Breast epithelium (tissue), 4 donors: ENCODE measurements around the gene MAML3. TPM values are rescaled to one million over a fixed set of nuclear protein-coding genes. Genes with fewer than 3 reads are reported as not detected.
A peak's percentile ranks its signal among the peaks of the same experiment; 100 is the strongest.

Source experiments
- DNase-seq, 2 donors: peaks; one replicate each; pipeline ENCODE4 v3.0.0-alpha.2; 2019; ENCODE audit warnings: low spot score in 2 of 2
- H3K27ac ChIP-seq, 2 donors: fragments of 200-600 bp; sonication (generic) in 1 of 2; one replicate each; pipeline ENCODE4 v1.5.1; 2016 to 2019; ENCODE audit warnings: mild to moderate bottlenecking in 1 of 2
- H3K27me3 ChIP-seq, 2 donors: fragments of 200-600 bp; sonication (generic) in 1 of 2; one replicate each; pipeline versions ENCODE4 v1.5.1 to v1.6.0; 2017 to 2019; ENCODE audit warnings: control low read depth in 1 of 2, mild to moderate bottlenecking in 1 of 2
- H3K36me3 ChIP-seq: fragments of 200-600 bp; one replicate; pipeline ENCODE4 v1.5.1; 2019
- H3K4me1 ChIP-seq, 2 donors: fragments of 200-600 bp; sonication (generic); one replicate each; pipeline ENCODE4 v1.5.1; 2016 to 2019; ENCODE audit warnings: control low read depth in 1 of 2
- H3K4me3 ChIP-seq, 3 donors: fragments of 200-600 bp; sonication (generic); 1 replicate in 2 of 3; 2 replicates in 1 of 3; pipeline ENCODE4 v1.5.1; 2016 to 2019; ENCODE audit warnings: mild to moderate bottlenecking in 3 of 3, moderate library complexity in 2 of 3
- H3K9me3 ChIP-seq, 2 donors: fragments of 200-600 bp; sonication (generic) in 1 of 2; one replicate each; pipeline ENCODE4 v1.5.1; 2016 to 2019; ENCODE audit warnings: control low read depth in 1 of 2
- CTCF ChIP-seq, 3 donors: fragments of 450-650 bp; IDR thresholded peaks; one replicate each; pipeline ENCODE4 v1.5.1; 2016 to 2017; ENCODE audit warnings: antibody characterized with exemption in 3 of 3, mild to moderate bottlenecking in 3 of 3, moderate library complexity in 3 of 3
- POLR2A ChIP-seq: fragments of 450-650 bp; IDR thresholded peaks from one replicate; pipeline ENCODE4 v1.6.1; 2016; ENCODE audit warnings: antibody characterized with exemption, mild to moderate bottlenecking, moderate library complexity
- POLR2AphosphoS5 ChIP-seq, 3 donors: sonication (generic); formaldehyde crosslinking; IDR thresholded peaks; one replicate each; pipeline ENCODE4 v1.6.1; 2017; ENCODE audit warnings: antibody characterized with exemption in 3 of 3
- intact Hi-C: fragments of 100-400 bp; cut with DNase I; formaldehyde crosslinking; loops from one replicate; pipeline ENCODE4 v1.15.1; 2023; ENCODE audit warnings: low total_unique reads
- total RNA-seq, 3 donors: library from RNA; depleted of rRNA; stranded (reverse); fragments of >200 nt; gene quantifications; one replicate each; pipeline ENCODE4 v1.1.0, GENCODE V29; 2016

Gene MAML3
- total RNA-seq, 3 donors from 2014 or later = 5.0 to 16.8 (median 11.1) TPM

- TF ChIP-seq POLR2AphosphoS5 (IDR thresholded peaks at IDR 0.05) = no peak
- intact Hi-C loops = loop anchor here (2.0 to 5.0 kb wide), 3 partner anchors 101 to 414 kb away; no protein-coding TSS in a partner anchor
- Histone ChIP-seq H3K4me3 (peak overlapping the region; percentile 68 to 79 (median 72)), H3K27me3 (no peaks in the 10 kb centered on the region), H3K4me1 (peaks cover 4% of the 10 kb centered on the region in 2 donors), H3K9me3 (no peaks in the 10 kb centered on the region), H3K27ac (peak overlapping the region; percentile 96 to 98), H3K36me3 (no peaks in the 10 kb centered on the region)
- DNase-seq = peak; percentile 76 to 86
Observed at GRCh38 chr4:140151699-140152012, 2.3 kb downstream of the MAML3 start.

- Histone ChIP-seq H3K9me3 (no peaks in the 10 kb centered on the region), H3K27ac (peak overlapping the region; percentile 96 to 98), H3K27me3 (no peaks in the 10 kb centered on the region), H3K36me3 (no peaks in the 10 kb centered on the region), H3K4me3 (peak overlapping the region; percentile 68 to 79 (median 72)), H3K4me1 (peaks cover 4% of the 10 kb centered on the region in 2 donors)
- intact Hi-C loops = loop anchor here (5.0 kb wide), 2 partner anchors 104 to 414 kb away; no protein-coding TSS in a partner anchor
- peak; percentile 85 for DNase-seq
- TF ChIP-seq POLR2A (no peak), CTCF (IDR thresholded peaks at IDR 0.05) (no peak), POLR2AphosphoS5 (IDR thresholded peaks at IDR 0.05) (peak in 2 of 3 donors; percentile 34 to 66)
Observed at GRCh38 chr4:140150886-140151698, 2.9 kb downstream of the MAML3 start.

- no peak for TF ChIP-seq POLR2A
- no peak for TF ChIP-seq CTCF (IDR thresholded peaks at IDR 0.05)
- TF ChIP-seq POLR2AphosphoS5 (IDR thresholded peaks at IDR 0.05) = peak in 1 of 3 donors; percentile 2
- no peaks in the 10 kb centered on the region for H3K27me3 ChIP-seq
- intact Hi-C loops = loop anchor here (5.0 kb wide), 2 partner anchors 103 to 413 kb away; no protein-coding TSS in a partner anchor
- H3K36me3 ChIP-seq = no peaks in the 10 kb centered on the region
- H3K4me1 ChIP-seq = peaks cover 4% of the 10 kb centered on the region in 2 donors
- peak overlapping the region; percentile 96 to 98 for H3K27ac ChIP-seq
- no peaks in the 10 kb centered on the region for H3K9me3 ChIP-seq
- peak; percentile 80 to 91 for DNase-seq
- peak overlapping the region; percentile 68 to 79 (median 72) for H3K4me3 ChIP-seq
Observed at GRCh38 chr4:140150636-140150885, 3.4 kb downstream of the MAML3 start.

GRCh38 chr4:140149846-140150635 lies 3.9 kb downstream of the MAML3 start:
- Histone ChIP-seq H3K9me3 (no peaks in the 10 kb centered on the region), H3K4me1 (peaks cover 4% of the 10 kb centered on the region in 2 donors), H3K4me3 (peak overlapping the region; percentile 68 to 79 (median 72)), H3K27me3 (no peaks in the 10 kb centered on the region), H3K36me3 (no peaks in the 10 kb centered on the region), H3K27ac (peak overlapping the region; percentile 96 to 98)
- DNase-seq = peak; percentile 79 to 82
- intact Hi-C loops = loop anchor here (5.0 kb wide), 2 partner anchors 103 to 413 kb away; no protein-coding TSS in a partner anchor
- TF ChIP-seq POLR2A (no peak), CTCF (IDR thresholded peaks at IDR 0.05) (peak; percentile 41 to 50 (median 49)), POLR2AphosphoS5 (IDR thresholded peaks at IDR 0.05) (peak in 2 of 3 donors; percentile 32 to 38)

GRCh38 chr4:140144050-140144449 lies 9.9 kb downstream of the MAML3 start:
- Histone ChIP-seq H3K27me3 (no peaks in the 10 kb centered on the region), H3K4me3 (no peak overlapping the region), H3K9me3 (no peaks in the 10 kb centered on the region), H3K27ac (no peak overlapping the region), H3K36me3 (no peaks in the 10 kb centered on the region), H3K4me1 (peaks cover 0 to 4% of the 10 kb centered on the region in 2 donors)
- no peak for DNase-seq
- intact Hi-C loops = no loop called here
- TF ChIP-seq POLR2A (no peak), CTCF (IDR thresholded peaks at IDR 0.05) (no peak), POLR2AphosphoS5 (IDR thresholded peaks at IDR 0.05) (no peak)
